ENCODE measurements around the gene EPB41L4B.

Gene EPB41L4B

DNA sequence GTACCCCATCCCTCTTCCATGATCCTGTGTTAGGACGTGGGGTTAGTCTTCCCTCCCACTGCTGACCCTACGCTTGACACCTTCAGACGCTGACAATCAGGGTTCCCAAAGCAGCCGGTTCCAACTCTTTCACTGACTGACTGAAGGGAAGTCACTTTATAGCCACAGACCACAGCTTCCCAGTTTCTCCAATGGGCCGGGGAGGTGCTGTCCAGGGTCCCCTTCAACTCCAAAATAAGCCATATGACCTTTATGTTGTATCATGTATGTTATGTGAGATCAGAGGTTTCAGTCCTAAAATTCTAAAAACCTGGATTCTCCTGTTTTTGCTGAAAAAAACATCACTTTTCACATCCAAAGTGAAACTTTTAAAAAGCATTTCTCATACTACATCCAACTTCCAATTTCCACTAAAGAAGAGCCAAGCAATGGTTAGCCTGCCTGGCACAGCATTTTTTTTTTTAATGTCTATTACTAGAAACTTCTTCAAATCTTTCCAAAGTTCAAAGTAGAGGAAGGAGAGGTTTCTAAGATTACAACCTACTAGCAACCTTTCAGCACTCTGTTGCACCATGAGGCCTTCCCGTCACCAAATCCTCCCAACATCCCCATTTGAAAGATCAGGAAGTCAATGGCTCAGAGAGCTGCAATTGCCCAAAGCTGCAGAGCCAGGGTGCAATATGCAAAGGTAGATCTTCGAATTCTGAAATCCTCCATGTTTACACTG is 5.2 kb downstream of the EPB41L4B start:
- Histone ChIP-seq H3K36me3 (ENCODE audit: control insufficient read depth in 2 of 2, insufficient read depth in 1 of 2, low read length in 2 of 2) (no peaks in the 10 kb centered on the region), H3K27ac (ENCODE audit: extremely low read depth, low read depth, low read length) (no peak overlapping the region), H3K4me1 (ENCODE audit: control insufficient read depth, insufficient read depth, low read length) (peaks cover 12% of the 10 kb centered on the region), H3K4me3 (ENCODE audit: low read depth, low read length) (no peak overlapping the region), H3K9me3 (ENCODE audit: control insufficient read depth, insufficient read depth, low read depth, low read length) (no peaks in the 10 kb centered on the region)
- CTCF ChIA-PET, result interaction anchor here (0.6 to 1.2 kb wide), 3 partner anchors 12 to 572 kb away, joined by 3 to 4 read pairs (median 3); no protein-coding TSS in a partner anchor
- TF ChIP-seq ZBTB48 (tag by site-specific recombination; IDR thresholded peaks at IDR 0.05) (no peak), ZNF639 (tag by site-specific recombination; IDR thresholded peaks at IDR 0.05) (no peak), REST (tag by site-specific recombination; IDR thresholded peaks at IDR 0.05) (peak; percentile 83)
- TF ChIP-seq, protein P1, sequence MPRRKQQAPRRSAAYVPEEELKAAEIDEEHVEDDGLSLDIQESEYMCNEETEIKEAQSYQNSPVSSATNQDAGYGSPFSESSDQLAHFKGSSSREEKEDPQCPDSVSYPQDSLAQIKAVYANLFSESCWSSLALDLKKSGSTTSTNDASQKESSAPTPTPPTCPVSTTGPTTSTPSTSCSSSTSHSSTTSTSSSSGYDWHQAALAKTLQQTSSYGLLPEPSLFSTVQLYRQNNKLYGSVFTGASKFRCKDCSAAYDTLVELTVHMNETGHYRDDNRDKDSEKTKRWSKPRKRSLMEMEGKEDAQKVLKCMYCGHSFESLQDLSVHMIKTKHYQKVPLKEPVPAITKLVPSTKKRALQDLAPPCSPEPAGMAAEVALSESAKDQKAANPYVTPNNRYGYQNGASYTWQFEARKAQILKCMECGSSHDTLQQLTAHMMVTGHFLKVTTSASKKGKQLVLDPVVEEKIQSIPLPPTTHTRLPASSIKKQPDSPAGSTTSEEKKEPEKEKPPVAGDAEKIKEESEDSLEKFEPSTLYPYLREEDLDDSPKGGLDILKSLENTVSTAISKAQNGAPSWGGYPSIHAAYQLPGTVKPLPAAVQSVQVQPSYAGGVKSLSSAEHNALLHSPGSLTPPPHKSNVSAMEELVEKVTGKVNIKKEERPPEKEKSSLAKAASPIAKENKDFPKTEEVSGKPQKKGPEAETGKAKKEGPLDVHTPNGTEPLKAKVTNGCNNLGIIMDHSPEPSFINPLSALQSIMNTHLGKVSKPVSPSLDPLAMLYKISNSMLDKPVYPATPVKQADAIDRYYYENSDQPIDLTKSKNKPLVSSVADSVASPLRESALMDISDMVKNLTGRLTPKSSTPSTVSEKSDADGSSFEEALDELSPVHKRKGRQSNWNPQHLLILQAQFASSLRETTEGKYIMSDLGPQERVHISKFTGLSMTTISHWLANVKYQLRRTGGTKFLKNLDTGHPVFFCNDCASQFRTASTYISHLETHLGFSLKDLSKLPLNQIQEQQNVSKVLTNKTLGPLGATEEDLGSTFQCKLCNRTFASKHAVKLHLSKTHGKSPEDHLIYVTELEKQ (tag by site-specific recombination; IDR thresholded peaks at IDR 0.05; ENCODE audit: borderline replicate concordance), result no peak
- POLR2A ChIA-PET, result no interaction called here

GRCh38 chr9:109314011-109314531 is 6.8 kb downstream of the EPB41L4B start:
- Histone ChIP-seq H3K4me3 (ENCODE audit: low read depth, low read length) (no peak overlapping the region), H3K9me3 (ENCODE audit: control insufficient read depth, insufficient read depth, low read depth, low read length) (no peaks in the 10 kb centered on the region), H3K27ac (ENCODE audit: extremely low read depth, low read depth, low read length) (no peak overlapping the region), H3K36me3 (ENCODE audit: control insufficient read depth in 2 of 2, insufficient read depth in 1 of 2, low read length in 2 of 2) (no peaks in the 10 kb centered on the region), H3K4me1 (ENCODE audit: control insufficient read depth, insufficient read depth, low read length) (peaks cover 12% of the 10 kb centered on the region)
- CTCF ChIA-PET, result no interaction called here
- POLR2A ChIA-PET, result no interaction called here
- TF ChIP-seq SALL2 (tag by site-specific recombination; IDR thresholded peaks at IDR 0.05; ENCODE audit: borderline replicate concordance) (no peak), WT1 (tag by site-specific recombination; IDR thresholded peaks at IDR 0.05) (no peak), ZNF426 (tag by site-specific recombination; IDR thresholded peaks at IDR 0.05) (no peak), EGR2 (tag by site-specific recombination; IDR thresholded peaks at IDR 0.05; ENCODE audit: low read depth) (0 out of 2 replicates have a peak, but pooled peaks have one; percentile 36), ZNF785 (tag by site-specific recombination; IDR thresholded peaks at IDR 0.05) (no peak), PRDM1 (tag by site-specific recombination; IDR thresholded peaks at IDR 0.05) (no peak), ZNF18 (tag by site-specific recombination; IDR thresholded peaks at IDR 0.05) (peak; percentile 46; the same call in 1 of the 2 replicates), ZSCAN18 (tag by site-specific recombination; IDR thresholded peaks at IDR 0.05) (no peak), ZNF121 (tag by site-specific recombination; IDR thresholded peaks at IDR 0.05) (no peak), ZNF585B (tag by site-specific recombination; IDR thresholded peaks at IDR 0.05) (no peak), ZNF394 (tag by site-specific recombination; IDR thresholded peaks at IDR 0.05; ENCODE audit: borderline replicate concordance) (no peak), KLF7 (tag by site-specific recombination; IDR thresholded peaks at IDR 0.05; ENCODE audit: borderline replicate concordance) (no peak)

Data from HEK293 (cell line).